GM21526 (cell line): ENCODE measurements around the gene SLC15A2.
"Not testable (repeated sequence)": the region's sequence is repeated elsewhere in the genome, so short reads cannot be mapped to it uniquely, and the experiment has no call there.

ENCODE experiments used
- ATAC-seq: cut with Tn5 transposase; IDR thresholded peaks from one replicate; pipeline ENCODE4 v1.9.1; 2021; ENCODE audit warnings: moderate library complexity; ENCODE audit not compliant: unreplicated experiment, low FRiP score

The SLC15A2 gene

GRCh38 chr3:121918779-121919483 is 24.7 kb downstream of the SLC15A2 start:
- ATAC-seq: no peak

- ATAC-seq: no peak
Observed at GRCh38 chr3:121924734-121925133, 30.5 kb downstream of the SLC15A2 start.

- ATAC-seq: no peak
Observed at GRCh38 chr3:121926380-121926779, 32.2 kb downstream of the SLC15A2 start.

GRCh38 chr3:121938141-121938855 is 44.1 kb downstream of the SLC15A2 start:
- not testable (repeated sequence) for ATAC-seq

- no peak for ATAC-seq
Observed at GRCh38 chr3:121941592-121941991, 47.4 kb downstream of the SLC15A2 start.

- ATAC-seq: no peak
Observed at GRCh38 chr3:121942116-121942786, 48.0 kb downstream of the SLC15A2 start.

- ATAC-seq: no peak
Observed at GRCh38 chr3:121943431-121943830, 49.2 kb downstream of the SLC15A2 start.

- ATAC-seq: no peak
Observed at GRCh38 chr3:121948641-121949040, 54.4 kb downstream of the SLC15A2 start.

GRCh38 chr3:121951291-121951919 is 57.2 kb downstream of the SLC15A2 start:
- no peak for ATAC-seq

GRCh38 chr3:121956363-121956762 is 62.2 kb downstream of the SLC15A2 start:
- no peak for ATAC-seq

- ATAC-seq: no peak
Observed at GRCh38 chr3:121957674-121958415, 63.6 kb downstream of the SLC15A2 start.

- no peak for ATAC-seq
Observed at GRCh38 chr3:121958801-121959200, 64.6 kb downstream of the SLC15A2 start.

- ATAC-seq: no peak
Observed at GRCh38 chr3:121961283-121961682, 67.1 kb downstream of the SLC15A2 start.

GRCh38 chr3:121962443-121962842 is 68.2 kb downstream of the SLC15A2 start:
- no peak for ATAC-seq

- no peak for ATAC-seq
Observed at GRCh38 chr3:121963608-121964007, 69.4 kb downstream of the SLC15A2 start.

- ATAC-seq: no peak
Observed at GRCh38 chr3:121969631-121970030, 75.4 kb downstream of the SLC15A2 start.

GRCh38 chr3:121970047-121970446 is 75.8 kb downstream of the SLC15A2 start:
- ATAC-seq: no peak

- ATAC-seq: no peak
Observed at GRCh38 chr3:121974601-121975111, 80.5 kb downstream of the SLC15A2 start.

- ATAC-seq: no peak
Observed at GRCh38 chr3:121975702-121976302, 81.6 kb downstream of the SLC15A2 start.

GRCh38 chr3:121976727-121977126 is 82.5 kb downstream of the SLC15A2 start:
- no peak for ATAC-seq
